ENCODE measurements around the gene KCNK10. TPM values are rescaled to one million over a fixed set of nuclear protein-coding genes. Genes with fewer than 3 reads are reported as not detected.

KCNK10 gene
- total RNA-seq, 1 donor = not detected

DNA sequence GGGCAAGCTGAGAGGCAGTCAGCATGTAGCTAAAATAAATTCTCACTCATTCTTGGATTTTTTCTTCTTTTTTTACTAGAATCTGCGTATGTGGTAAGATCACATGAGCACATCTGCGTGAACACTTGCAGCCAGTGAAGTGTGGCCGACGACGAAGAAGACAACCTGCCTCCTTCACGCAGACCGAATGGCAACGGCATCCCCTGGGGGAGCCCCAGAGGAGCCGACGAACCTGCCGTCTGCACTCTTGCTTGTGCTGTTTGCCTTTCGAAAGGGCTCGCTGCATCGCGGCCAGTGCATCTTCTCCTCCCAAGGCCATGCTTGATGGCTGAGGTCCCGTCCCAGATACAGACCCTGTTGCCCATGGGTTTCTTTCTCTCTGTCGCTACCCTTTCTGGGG lies 113.8 kb downstream of the KCNK10 start:
- H3K4me3 ChIP-seq (ENCODE audit: low read depth, low read length) = no peak overlapping the region
- TF ChIP-seq, protein P1, sequence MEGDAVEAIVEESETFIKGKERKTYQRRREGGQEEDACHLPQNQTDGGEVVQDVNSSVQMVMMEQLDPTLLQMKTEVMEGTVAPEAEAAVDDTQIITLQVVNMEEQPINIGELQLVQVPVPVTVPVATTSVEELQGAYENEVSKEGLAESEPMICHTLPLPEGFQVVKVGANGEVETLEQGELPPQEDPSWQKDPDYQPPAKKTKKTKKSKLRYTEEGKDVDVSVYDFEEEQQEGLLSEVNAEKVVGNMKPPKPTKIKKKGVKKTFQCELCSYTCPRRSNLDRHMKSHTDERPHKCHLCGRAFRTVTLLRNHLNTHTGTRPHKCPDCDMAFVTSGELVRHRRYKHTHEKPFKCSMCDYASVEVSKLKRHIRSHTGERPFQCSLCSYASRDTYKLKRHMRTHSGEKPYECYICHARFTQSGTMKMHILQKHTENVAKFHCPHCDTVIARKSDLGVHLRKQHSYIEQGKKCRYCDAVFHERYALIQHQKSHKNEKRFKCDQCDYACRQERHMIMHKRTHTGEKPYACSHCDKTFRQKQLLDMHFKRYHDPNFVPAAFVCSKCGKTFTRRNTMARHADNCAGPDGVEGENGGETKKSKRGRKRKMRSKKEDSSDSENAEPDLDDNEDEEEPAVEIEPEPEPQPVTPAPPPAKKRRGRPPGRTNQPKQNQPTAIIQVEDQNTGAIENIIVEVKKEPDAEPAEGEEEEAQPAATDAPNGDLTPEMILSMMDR (IDR thresholded peaks at IDR 0.05; ENCODE audit: insufficient read depth, low read length) = no peak
- no peak for DNase-seq (ENCODE audit: low read depth)

DNA sequence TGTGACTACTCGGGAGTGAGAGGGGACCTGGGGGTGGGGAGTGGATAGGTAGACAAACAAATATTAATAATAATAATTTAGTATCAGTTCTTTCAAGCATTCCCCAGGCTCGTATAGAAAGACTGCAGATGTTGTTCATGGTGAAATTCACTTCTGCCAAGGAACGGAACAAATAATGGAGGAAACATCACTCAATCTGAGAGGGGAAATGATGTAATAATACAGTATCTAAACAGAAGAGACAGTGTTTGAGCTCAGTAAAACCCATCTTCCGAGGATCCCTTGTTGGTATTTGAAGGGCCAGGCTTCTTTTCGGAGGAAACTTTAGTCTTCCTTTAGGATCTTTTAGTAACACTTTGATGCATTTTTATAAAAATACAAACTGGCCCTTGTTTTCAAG lies 114.2 kb downstream of the KCNK10 start:
- no peak overlapping the region for H3K4me3 ChIP-seq (ENCODE audit: low read depth, low read length)
- TF ChIP-seq, protein P1 (IDR thresholded peaks at IDR 0.05; ENCODE audit: insufficient read depth, low read length) = no peak
- DNase-seq (ENCODE audit: low read depth) = no peak

DNA sequence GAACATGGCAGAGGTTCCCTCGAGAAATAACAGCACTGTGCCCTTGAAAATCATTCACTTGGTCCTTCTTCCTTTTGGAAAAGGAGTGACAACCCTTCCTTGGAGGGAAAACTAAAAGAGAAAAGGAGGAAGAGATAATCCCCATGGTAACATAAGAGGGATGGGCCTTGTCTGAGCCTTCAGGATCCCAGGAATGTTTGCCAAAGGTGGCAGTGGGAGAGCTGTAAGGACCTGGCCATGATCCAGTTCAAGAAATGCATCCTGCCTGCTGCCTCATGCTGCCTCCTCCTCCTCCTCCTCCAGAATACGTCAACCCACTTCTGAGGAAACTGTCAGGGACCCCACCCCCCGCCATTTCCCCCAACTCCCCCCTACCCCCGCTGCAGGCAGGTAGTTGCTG lies 118.8 kb downstream of the KCNK10 start:
- TF ChIP-seq, protein P1 (IDR thresholded peaks at IDR 0.05; ENCODE audit: insufficient read depth, low read length) = no peak
- no peak overlapping the region for H3K4me3 ChIP-seq (ENCODE audit: low read depth, low read length)
- no peak for DNase-seq (ENCODE audit: low read depth)

DNA sequence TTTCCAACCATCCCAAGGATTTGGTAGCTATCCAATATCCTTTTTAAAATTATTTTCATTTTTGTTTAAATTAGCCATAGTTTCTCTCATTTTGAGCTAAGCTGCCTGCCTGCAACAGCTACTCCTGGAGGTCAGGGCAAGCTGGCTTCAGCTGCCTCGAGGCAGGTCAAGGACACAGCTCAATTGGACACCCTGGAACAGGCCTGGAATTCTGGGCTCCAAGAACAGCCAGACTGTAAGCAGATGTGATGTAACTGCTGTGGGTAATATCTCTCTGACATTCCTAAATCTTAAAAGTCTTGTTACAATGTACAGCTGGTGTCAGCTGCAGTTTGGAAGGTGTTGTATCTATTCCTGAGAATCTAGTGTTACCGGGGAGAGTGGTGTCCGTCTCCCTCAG lies 119.8 kb downstream of the KCNK10 start:
- H3K4me3 ChIP-seq (ENCODE audit: low read depth, low read length) = no peak overlapping the region
- DNase-seq (ENCODE audit: low read depth) = no peak
- TF ChIP-seq, protein P1 (IDR thresholded peaks at IDR 0.05; ENCODE audit: insufficient read depth, low read length) = no peak

DNA sequence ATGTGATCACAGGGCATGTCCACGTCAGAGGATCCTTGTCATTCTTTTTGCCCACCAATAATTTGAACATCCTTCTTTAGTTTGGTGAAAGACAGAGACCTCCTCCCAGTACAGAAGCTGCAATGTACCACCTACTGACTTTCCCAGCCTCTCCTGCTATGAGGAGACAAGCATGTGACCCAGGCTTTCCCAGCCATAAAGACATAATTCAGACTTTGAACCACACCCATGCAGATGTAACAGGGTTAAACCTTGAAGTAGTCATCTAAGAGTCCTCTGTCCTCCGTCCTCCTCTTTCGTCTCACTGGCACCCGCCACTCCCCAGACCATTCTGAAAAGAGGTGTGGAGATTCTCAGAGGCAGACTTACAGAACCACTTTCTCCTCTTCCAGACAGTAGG lies 120.8 kb downstream of the KCNK10 start:
- no peak overlapping the region for H3K4me3 ChIP-seq (ENCODE audit: low read depth, low read length)
- TF ChIP-seq, protein P1 (IDR thresholded peaks at IDR 0.05; ENCODE audit: insufficient read depth, low read length) = no peak

DNA sequence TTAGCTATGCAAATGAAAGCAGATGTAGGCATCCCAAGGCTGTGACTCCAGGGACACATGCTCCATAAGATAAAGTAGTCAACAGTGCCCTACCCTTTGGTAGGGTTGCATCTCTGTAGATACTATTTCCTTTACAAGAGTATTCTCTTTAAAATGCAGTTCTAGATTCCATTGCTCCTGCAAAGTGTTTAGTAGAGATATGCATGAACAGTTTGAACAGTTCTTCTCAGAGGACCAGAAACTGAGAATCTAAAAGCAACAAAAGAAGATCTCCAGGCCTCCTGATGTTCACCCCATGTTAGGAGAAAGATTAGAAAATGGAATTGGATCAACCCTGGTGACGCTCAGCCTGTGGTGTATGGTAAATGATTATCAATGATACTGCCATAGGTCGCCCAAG lies 121.2 kb downstream of the KCNK10 start:
- H3K4me3 ChIP-seq (ENCODE audit: low read depth, low read length) = no peak overlapping the region
- no peak for DNase-seq (ENCODE audit: low read depth)
- TF ChIP-seq, protein P1 (IDR thresholded peaks at IDR 0.05; ENCODE audit: insufficient read depth, low read length) = no peak

More for the DNA sequence above, 120.8 kb downstream of the KCNK10 start:
- DNase-seq (ENCODE audit: low read depth) = no peak

DNA sequence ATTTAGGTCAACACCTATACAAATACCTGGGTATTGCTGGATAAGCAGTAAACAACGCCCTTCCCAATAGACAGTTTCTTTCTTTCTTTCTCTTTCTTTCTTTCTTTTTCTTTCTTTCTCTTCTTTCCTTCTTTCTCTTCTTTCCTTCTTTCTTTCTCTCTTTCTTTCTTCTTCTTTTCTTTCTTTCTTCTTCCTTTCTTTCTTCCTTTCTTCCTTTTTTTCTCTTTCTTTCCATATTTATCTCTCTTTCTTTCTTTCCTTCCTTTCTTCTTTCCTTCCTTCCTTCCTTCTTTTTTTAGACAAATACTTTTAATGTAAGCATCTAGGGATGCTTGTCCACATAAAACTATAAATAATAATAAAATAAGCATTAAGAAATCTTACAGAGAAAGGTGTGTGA lies 123.2 kb downstream of the KCNK10 start:
- TF ChIP-seq, protein P1 (IDR thresholded peaks at IDR 0.05; ENCODE audit: insufficient read depth, low read length) = no peak
- DNase-seq (ENCODE audit: low read depth) = no peak
- no peak overlapping the region for H3K4me3 ChIP-seq (ENCODE audit: low read depth, low read length)
